HG02763 (cell line): ENCODE measurements around the gene KIF26A.
"Not testable (repeated sequence)": the region's sequence is repeated elsewhere in the genome, so short reads cannot be mapped to it uniquely, and the experiment has no call there.

Experiments
- ATAC-seq: cut with Tn5 transposase; IDR thresholded peaks from one replicate; pipeline ENCODE4 v1.9.1; 2021; ENCODE audit warnings: mild to moderate bottlenecking, moderate library complexity; ENCODE audit not compliant: unreplicated experiment

Gene KIF26A

GRCh38 chr14:104142946-104143470, 4.6 kb downstream of the KIF26A start:
- no peak for ATAC-seq

GRCh38 chr14:104143521-104144452, 5.4 kb downstream of the KIF26A start:
- no peak for ATAC-seq

GRCh38 chr14:104144453-104144790, 6.0 kb downstream of the KIF26A start:
- no peak for ATAC-seq

- no peak for ATAC-seq
These were observed 6.8 kb downstream of the KIF26A start for GRCh38 chr14:104144911-104145825.

GRCh38 chr14:104145826-104146601, 7.6 kb downstream of the KIF26A start:
- ATAC-seq: no peak

- no peak for ATAC-seq
These were observed 8.4 kb downstream of the KIF26A start for GRCh38 chr14:104146651-104147345.

GRCh38 chr14:104147346-104148125, 9.1 kb downstream of the KIF26A start:
- no peak for ATAC-seq

- ATAC-seq: no peak
These were observed 10.3 kb downstream of the KIF26A start for GRCh38 chr14:104148433-104149277.

GRCh38 chr14:104149278-104149595, 10.8 kb downstream of the KIF26A start:
- no peak for ATAC-seq

- ATAC-seq: no peak
These were observed 11.3 kb downstream of the KIF26A start for GRCh38 chr14:104149617-104150135.

GRCh38 chr14:104150136-104151025, 12.0 kb downstream of the KIF26A start:
- no peak for ATAC-seq

- ATAC-seq: no peak
These were observed 12.6 kb downstream of the KIF26A start for GRCh38 chr14:104151026-104151381.

GRCh38 chr14:104151566-104152245, 13.3 kb downstream of the KIF26A start:
- ATAC-seq: no peak

- no peak for ATAC-seq
These were observed 13.8 kb downstream of the KIF26A start for GRCh38 chr14:104152246-104152575.

GRCh38 chr14:104152686-104153393, 14.5 kb downstream of the KIF26A start:
- no peak for ATAC-seq

- ATAC-seq: not testable (repeated sequence)
These were observed 15.0 kb downstream of the KIF26A start for GRCh38 chr14:104153394-104153755.
